M059J (cell line): ENCODE results near the gene CXCR3. TPM values are rescaled to one million over a fixed set of nuclear protein-coding genes. Genes with fewer than 3 reads are reported as not detected.
A peak's percentile ranks its signal among the peaks of the same experiment; 100 is the strongest.
"Not testable (repeated sequence)": the region's sequence is repeated elsewhere in the genome, so short reads cannot be mapped to it uniquely, and the experiment has no call there.

ENCODE experiments used
- DNase-seq: peaks from one replicate; pipeline ENCODE4 v3.0.0-alpha.2; 2012; ENCODE audit warnings: low read depth
- total RNA-seq: library from RNA; depleted of rRNA; stranded (reverse); fragments of >200 nt; shearing (Covaris generic); gene quantifications from 2 replicates; pipeline ENCODE4 v1.2.3, GENCODE V29; 2014; rRNA removed

The CXCR3 gene
- 0.30 TPM in 1 of 2 replicates, not detected in the other for total RNA-seq

- DNase-seq: peak; percentile 75
Measured at GRCh38 chrX:71618303-71618721, at the start of gene CXCR3. TSS of gene CXCR3 (minus strand) at chrX:71618511. CDS start at chrX:71618449, 62 bp downstream.

GRCh38 chrX:71667328-71668247, 49.3 kb upstream of the CXCR3 start, which contains the start of gene LOC101059915:
TSS of gene LOC101059915 (plus strand) at chrX:71667546.
- no peak for DNase-seq

- DNase-seq: no peak
Measured at GRCh38 chrX:71666240-71667223, 48.2 kb upstream of the CXCR3 start.

GRCh38 chrX:71665747-71666146, 47.4 kb upstream of the CXCR3 start:
- DNase-seq: no peak

GRCh38 chrX:71664889-71665491, 46.7 kb upstream of the CXCR3 start:
- no peak for DNase-seq

- DNase-seq: peak; percentile 38
Measured at GRCh38 chrX:71664202-71664601, 45.9 kb upstream of the CXCR3 start.

GRCh38 chrX:71663238-71663637, 44.9 kb upstream of the CXCR3 start:
- DNase-seq: peak; percentile 24

- DNase-seq: peak; percentile 14
Measured at GRCh38 chrX:71662654-71663053, 44.3 kb upstream of the CXCR3 start.

- DNase-seq: no peak
Measured at GRCh38 chrX:71661919-71662318, 43.6 kb upstream of the CXCR3 start.

- DNase-seq: no peak
Measured at GRCh38 chrX:71660562-71661416, 42.5 kb upstream of the CXCR3 start.

GRCh38 chrX:71659959-71660358, 41.6 kb upstream of the CXCR3 start:
- no peak for DNase-seq

- no peak for DNase-seq
Measured at GRCh38 chrX:71659342-71659741, 41.0 kb upstream of the CXCR3 start.

- no peak for DNase-seq
Measured at GRCh38 chrX:71657267-71657666, 39.0 kb upstream of the CXCR3 start.

GRCh38 chrX:71653344-71653743, 35.0 kb upstream of the CXCR3 start:
- DNase-seq: no peak

GRCh38 chrX:71652405-71652804, 34.1 kb upstream of the CXCR3 start:
- DNase-seq: peak; percentile 60

GRCh38 chrX:71650333-71650969, 32.1 kb upstream of the CXCR3 start:
- DNase-seq: peak; percentile 35

GRCh38 chrX:71644406-71644805, 26.1 kb upstream of the CXCR3 start:
- DNase-seq: not testable (repeated sequence)

- DNase-seq: no peak
Measured at GRCh38 chrX:71640002-71640401, 21.7 kb upstream of the CXCR3 start.

- DNase-seq: no peak
Measured at GRCh38 chrX:71638409-71638808, 20.1 kb upstream of the CXCR3 start.

GRCh38 chrX:71637848-71638247, 19.5 kb upstream of the CXCR3 start:
- peak; percentile 34 for DNase-seq
